ENCODE data around the gene OR1L1.

The OR1L1 gene, protein sequence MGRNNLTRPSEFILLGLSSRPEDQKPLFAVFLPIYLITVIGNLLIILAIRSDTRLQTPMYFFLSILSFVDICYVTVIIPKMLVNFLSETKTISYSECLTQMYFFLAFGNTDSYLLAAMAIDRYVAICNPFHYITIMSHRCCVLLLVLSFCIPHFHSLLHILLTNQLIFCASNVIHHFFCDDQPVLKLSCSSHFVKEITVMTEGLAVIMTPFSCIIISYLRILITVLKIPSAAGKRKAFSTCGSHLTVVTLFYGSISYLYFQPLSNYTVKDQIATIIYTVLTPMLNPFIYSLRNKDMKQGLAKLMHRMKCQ

DNA sequence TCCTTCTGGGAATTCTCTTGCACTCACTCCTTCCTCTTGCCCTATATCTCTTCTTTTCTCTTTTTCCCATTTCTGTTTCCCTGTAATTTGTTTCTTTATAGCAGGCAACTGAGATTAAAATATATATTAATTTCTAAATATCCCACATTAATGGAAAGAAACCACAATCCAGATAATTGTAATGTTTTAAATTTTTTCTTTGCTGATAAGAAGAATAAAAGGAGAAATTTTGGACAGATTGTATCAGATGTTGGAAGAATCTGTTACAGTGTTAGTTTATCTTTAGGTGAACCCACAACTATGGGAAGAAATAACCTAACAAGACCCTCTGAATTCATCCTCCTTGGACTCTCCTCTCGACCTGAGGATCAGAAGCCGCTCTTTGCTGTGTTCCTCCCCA, at the start of gene OR1L1:
OR1L1 (plus strand) TSS at position 301 of the 400 bp plus-strand sequence; CDS start at position 301, 0 bp downstream.
- DNase-seq: no peak

DNA sequence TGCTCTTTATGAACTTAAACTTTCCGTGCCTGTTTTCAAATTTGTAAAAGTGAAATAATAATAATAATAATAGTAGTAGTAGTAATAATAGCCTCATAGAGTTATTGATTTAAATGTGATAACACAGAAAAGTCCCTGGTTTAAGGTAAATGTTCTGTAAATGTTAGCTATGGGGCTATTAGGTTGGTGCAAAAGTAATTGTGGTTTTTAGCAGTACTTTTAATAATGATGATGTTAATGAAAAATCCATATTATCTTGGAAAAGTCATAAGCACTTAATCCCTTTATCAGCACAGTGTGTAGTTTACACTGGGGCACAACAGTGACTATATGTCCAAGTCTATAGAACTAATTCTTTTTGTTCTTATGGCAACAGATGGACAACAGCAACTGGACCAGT, 47.2 kb upstream of the OR1L1 start, which contains the start of gene OR1Q1:
OR1Q1 (plus strand) TSS at position 377 of the 400 bp plus-strand sequence; CDS start at position 377, 0 bp downstream.
- DNase-seq: no peak

DNA sequence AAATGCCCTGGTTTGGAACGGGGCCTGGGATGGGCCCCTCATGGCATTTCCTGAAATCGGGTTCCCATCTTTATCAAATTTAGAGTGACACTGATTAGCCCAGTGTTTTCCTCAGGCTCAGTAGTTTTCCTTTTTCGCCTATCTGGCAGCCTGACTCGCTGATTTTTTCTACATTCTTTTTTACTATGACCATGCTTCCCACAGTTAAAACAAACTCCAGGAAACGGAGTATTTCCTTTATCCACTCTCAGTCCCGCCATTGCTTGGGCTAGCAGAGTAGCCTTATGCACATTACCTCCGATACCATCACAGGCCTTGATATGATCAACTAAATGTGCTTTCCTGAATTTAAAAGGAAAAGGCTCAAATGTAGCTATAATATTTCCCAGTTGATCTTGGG, 41.5 kb upstream of the OR1L1 start:
- DNase-seq: no peak

DNA sequence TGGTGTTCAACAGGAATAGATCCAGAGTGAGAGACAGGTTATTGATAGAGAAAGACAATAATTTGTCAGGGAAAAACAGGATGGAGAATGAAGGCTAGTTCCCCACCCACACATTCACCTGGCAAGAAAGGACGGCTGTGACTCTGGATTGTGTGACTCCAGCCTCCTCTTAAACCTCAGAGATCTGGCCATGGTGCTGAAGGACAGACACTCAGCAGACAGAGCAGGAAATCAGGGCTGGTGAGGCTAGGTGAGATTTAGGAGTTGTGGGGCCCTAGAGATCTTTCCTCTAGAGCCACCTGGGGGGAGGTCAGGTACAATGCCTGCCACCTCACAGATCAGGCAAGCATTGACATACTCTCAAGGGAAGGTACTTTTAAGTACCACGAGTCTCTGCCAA, 19.3 kb upstream of the OR1L1 start:
- DNase-seq: no peak

DNA sequence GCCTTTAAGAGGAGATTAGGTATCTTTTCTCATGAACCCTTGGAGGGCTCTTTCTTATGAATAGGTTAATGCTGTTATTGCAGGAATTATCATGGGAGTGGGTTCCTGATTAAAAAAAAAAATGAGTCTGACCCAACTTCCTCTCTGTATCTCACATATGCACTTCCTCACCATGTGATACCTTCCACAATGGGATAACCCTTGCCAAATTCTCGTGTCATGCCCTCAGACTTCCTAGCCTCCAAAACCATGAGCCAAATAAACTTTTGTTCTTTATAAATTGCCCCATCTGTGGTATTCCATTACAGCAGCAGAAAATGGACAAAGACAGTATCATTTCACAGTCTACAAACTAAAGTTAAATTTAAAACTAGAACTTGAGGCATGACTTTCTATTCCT, 5.1 kb upstream of the OR1L1 start:
- no peak for DNase-seq

DNA sequence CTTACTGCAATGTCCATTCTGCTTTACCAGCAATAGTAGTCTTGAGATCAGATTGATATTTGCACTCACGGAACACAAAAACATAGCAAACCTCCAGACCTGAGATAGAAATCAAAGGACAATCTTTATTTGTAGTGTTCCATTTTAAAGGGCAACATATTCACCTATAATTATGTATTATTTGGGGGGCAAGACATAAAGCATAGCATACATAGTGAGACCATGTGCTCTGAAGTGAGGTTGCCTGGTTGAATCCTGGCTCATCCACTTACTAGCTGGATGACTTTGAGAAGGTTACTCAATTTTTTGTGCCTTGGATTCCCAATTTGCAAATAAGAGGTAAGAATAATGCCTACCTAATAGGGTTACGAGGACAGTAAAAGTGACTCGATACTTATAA, 4.0 kb upstream of the OR1L1 start, which contains the start of gene OR1B1:
OR1B1 (minus strand) TSS at position 101 of the 400 bp plus-strand sequence.
- no peak for DNase-seq

DNA sequence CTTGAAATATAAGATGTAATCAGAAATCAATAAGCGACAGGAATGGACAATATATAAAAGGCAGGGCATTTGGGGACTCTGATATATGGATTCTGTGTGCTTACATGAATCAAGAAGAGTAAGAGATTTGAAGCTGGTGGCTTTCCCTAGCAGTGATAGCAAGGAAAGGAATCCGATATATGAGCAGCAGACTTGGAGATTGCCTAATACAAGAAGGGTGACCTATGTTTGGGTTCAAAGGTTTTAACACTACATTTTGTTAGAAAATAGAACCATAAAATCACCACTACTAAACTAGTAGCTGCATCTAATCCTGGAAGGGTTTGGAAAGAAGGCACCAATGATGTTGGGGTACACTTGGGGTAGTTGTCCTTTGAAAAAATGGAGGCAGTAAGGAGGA, 11.0 kb downstream of the OR1L1 start:
- no peak for DNase-seq

DNA sequence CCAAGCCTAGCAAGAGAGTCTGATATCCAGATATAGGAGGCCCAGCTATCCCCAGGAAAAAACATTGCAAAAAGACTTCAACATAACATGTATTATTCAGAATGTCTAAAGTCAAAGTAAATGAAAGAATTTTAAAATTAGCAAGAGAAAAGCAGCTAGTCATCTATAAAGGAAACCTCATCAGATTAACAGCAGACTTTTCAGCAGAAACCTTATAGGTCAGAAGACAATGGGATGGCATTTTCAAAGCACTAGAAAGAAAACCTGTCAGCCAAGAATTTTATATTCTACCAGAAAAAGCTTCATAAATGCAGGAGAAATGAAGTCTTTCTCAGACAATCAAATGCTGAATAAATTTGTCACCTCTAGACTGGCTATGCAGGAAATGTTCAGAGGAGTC, 23.3 kb downstream of the OR1L1 start:
- DNase-seq: no peak

DNA sequence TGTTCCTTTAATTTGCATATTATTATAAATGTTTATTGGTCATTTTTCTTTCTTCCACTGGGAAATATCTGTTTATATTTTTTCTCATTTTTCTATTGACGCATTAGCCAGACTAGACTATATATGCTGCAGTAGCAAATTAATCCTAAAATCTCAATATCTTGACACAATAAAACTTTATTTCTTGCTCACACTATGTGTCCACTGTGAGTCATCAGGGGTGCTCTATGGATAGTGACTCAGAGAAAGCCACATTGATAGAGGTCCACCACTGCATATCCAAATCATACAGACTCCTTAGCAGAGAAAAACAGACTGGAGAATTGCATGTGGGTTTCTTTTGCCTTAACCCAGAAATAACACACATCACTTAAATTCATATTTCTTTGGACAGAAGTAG, 34.2 kb downstream of the OR1L1 start:
- DNase-seq: no peak

Data from inflammatory macrophage treated with lipopolysaccharide for 4 hours (primary cell).